GM19099 (cell line): ENCODE measurements around the gene TMTC2.

ENCODE experiments used
- POLR2A ChIP-seq: IDR thresholded peaks from 3 replicates; pipeline ENCODE4 v1.6.1; 2011; ENCODE audit warnings: low read depth; ENCODE audit not compliant: insufficient read length; ENCODE audit errors: extremely low read depth

TMTC2 gene

GRCh38 chr12:83040339-83040738 is 353.6 kb downstream of the TMTC2 start:
- no peak for TF ChIP-seq POLR2A

DNA sequence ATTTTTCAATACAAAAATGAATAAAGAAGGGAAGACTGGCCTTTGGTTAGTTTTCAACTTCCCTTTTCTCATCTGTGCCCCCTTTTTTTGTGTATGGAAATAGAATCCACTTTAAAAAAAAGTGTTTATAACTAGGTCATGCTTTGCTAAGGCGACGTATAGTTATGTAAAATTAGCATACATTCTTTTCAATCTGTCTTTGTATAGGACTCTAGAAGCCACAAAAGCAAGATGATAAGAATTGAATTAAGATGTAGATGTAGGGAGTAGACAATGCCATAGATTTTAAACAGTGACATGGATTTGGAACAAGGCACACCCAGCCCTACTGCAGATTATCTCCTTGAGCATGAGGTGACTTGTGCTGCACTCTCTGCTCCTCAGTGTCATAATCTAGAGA is 354.3 kb downstream of the TMTC2 start:
- TF ChIP-seq POLR2A, result no peak

DNA sequence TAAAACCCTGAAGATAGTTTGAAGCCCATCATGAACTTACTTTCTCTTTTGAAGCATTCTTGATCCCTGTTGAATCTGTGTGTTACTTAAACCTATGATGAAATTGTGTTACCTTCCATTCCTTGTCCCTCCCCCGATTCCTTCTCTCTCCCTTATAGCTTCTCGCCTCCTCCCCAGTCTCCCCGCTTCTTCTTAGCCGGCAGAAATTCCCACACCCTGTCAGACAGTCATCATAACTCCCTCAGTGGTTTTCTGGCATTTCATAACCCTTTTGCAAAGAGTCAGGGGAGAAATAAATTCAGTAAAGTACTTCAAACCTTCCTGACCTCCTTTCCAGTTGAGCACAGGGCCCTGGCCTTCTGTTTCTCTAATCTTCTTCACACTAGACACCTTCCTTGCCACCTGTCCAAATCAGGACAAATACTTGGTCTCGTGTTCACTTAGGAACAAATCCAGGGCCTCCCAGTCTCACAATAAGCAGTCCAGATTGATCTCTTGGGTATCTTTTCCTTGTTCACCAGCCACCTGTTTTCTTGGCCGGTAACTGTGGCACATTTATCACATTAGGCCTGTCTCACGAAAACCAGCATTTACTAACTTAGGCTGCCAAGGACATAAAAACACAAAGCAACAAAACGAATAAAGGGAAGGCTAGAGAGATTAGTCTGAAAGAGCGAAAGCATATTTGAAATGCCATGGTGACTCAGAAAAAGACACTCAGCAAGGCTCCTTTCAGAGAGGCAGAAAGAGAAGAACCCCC is 355.9 kb downstream of the TMTC2 start:
- TF ChIP-seq POLR2A, result no peak

GRCh38 chr12:83044736-83045135 is 358.0 kb downstream of the TMTC2 start:
- no peak for TF ChIP-seq POLR2A

- TF ChIP-seq POLR2A, result no peak
Observed at GRCh38 chr12:83046019-83046418, 359.3 kb downstream of the TMTC2 start.

- no peak for TF ChIP-seq POLR2A
Observed at GRCh38 chr12:83049306-83049705, 362.6 kb downstream of the TMTC2 start.

DNA sequence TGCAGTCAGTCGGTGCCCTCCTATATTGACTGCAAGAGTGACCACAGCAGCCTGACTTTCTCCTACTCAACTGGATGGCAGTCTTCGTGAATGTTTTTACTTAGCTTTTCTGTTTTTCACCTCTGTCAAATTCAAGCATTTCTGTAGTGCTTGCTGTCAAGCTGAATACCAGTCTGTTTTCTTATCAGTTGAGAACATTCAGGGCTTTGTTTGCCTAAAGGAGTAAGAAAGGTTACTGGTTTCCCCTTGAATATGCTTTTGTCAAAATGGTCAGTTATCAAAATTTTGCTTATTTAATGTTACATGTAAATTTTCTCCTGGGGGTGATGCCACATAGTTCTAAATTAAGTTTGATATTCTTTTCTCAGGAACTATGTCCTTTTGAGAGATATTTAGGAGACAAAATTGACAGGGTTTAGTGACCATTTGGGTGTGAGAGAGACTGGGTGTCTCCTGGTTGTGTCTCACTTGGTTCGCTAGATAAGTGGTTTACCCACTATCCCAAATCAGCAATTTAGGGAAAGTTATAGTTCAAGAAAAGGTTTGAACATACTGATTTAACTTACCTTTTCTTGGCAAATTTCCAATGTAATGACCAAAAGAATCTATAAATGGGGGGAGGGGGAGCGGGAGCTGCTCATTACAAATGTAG is 366.3 kb downstream of the TMTC2 start:
- no peak for TF ChIP-seq POLR2A

DNA sequence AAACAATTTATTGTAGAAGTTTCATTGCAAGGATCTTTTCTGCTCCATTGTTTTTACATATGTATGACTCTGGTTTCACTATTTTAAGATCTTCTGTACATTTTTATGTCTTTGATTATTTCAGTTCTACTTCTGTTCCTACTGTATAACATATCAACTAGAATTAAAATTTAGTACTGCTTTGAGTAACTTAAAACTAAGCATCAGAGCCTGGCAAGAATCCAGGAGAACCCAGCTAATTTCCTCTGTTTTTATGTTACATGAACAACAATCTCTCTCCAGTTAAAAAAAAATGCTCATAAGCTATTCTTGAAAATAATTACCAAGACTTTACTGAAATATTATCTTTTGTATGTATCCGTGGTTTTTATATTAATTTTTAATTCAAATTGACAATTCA is 370.7 kb downstream of the TMTC2 start:
- TF ChIP-seq POLR2A, result no peak

DNA sequence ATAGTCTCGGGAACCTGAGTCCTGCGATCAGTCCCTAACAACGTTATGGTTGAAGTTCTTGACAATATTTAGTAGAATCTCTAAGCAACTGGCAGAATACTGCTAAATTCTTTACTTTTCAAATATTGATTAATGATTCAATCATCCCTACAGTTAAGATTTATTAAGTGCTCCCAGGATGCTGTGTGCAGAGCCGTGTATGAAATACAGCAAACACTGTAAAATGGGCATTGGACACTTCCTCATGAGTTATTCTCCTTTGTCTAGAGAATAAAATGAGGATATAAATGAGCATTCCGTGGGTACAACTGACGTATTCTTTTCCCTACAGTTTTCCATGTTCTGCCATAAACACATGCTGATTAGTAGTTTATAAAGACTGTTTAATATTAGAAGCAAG is 372.4 kb downstream of the TMTC2 start:
- no peak for TF ChIP-seq POLR2A

- TF ChIP-seq POLR2A, result no peak
Observed at GRCh38 chr12:83065562-83065961, 378.9 kb downstream of the TMTC2 start.

DNA sequence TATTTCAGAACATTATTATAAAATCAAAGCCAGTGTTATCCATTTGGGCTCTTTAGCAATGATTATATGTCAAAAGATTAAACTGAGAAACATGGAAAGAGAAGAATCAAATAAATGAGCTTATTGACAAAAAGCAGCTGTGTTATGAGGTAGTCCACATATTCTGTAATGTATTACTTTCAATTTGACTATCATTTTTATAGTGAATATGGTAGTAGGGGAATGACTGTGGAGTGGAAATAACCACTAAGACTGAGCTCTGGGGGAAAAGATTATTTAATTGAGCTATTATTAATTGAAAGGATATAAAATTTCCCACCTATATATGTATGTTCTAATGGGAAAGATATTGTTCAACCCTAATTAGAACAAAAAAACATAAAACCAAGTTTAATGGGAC is 381.3 kb downstream of the TMTC2 start:
- no peak for TF ChIP-seq POLR2A

DNA sequence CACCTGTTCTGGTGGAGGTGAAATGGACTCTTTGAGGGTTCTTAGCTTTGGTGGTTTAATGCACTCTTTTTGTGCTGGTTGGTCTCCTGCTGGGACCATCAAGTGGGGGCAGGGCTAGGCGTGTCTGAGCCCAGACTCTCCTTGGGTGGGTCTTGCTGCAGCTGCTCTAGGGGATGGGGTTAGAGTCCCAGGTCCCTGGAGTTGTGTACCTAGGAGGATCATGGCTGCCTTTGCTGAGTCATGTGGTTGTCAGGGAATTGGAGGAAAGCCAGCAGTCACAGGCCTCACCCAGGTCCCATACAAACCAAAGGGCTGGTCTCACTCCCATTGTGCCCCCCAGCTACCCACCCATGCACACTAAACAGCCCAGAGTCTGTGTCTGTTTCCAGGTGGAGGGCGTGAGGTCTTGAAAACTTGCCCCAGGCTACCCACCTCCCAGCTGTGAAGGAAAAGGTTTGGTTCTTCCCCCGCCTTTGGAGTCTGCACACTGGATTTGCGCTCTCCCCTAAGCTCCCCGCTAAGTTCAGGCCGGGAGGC is 387.7 kb downstream of the TMTC2 start:
- no peak for TF ChIP-seq POLR2A

- no peak for TF ChIP-seq POLR2A
Observed at GRCh38 chr12:83075471-83075870, 388.8 kb downstream of the TMTC2 start.

GRCh38 chr12:83077041-83077440 is 390.3 kb downstream of the TMTC2 start:
- no peak for TF ChIP-seq POLR2A

- no peak for TF ChIP-seq POLR2A
Observed at GRCh38 chr12:83082690-83083276, 396.1 kb downstream of the TMTC2 start.

DNA sequence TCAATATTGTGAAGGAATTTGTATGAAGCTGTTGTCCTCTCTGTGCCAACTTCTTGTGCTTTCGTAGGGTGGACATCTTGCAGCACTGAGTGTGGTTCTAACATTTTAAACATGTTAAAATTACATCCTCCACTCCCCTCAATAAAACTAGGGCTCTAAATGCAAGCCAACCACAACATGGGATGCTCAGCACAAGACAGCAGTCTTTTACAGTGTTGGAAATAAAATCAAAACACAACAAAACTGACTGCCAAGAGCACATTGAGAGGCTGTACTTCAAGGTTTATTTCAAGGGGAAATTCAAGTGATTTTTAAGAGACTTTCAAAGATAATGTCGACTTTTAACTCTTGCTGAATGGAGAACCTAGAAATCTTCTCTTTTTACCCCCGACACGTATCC is 396.9 kb downstream of the TMTC2 start:
- TF ChIP-seq POLR2A, result no peak
